HS-27A (cell line): ENCODE measurements around the gene GPALPP1.
"Not testable (repeated sequence)": the region's sequence is repeated elsewhere in the genome, so short reads cannot be mapped to it uniquely, and the experiment has no call there.

ENCODE experiments used
- DNase-seq: peaks from one replicate; pipeline ENCODE4 v3.0.0-alpha.2; 2012; ENCODE audit warnings: low read depth, missing footprints

The GPALPP1 gene

GRCh38 chr13:44989071-44989889 is at the start of gene GPALPP1, which contains the start of gene NUFIP1:
Gene GPALPP1 (plus strand): TSS chr13:44989538. CDS start chr13:44989655, 117 bp downstream.
Gene NUFIP1 (minus strand): TSS chr13:44989471. CDS start chr13:44989436, 35 bp downstream.
- DNase-seq = peak; percentile 74

DNA sequence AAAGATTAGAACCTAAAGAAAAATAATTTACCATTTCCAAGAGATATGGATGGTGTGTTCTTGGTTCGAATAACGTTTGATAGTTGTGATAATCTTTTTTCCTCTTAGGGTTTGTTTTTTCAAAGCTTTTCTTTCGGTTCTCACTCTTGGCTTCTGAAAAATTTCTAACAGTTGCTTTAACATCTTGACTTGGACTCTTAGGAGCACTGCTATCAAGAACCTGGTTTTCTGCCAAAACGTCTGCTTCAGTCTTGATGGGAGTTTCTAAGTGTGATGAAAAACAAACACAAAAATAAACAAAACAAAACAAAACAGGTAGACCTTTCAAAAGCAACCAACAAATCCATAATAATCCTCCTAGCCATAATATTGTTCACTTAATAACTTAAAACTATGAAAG is 45.9 kb upstream of the GPALPP1 start:
- DNase-seq = not testable (repeated sequence)

DNA sequence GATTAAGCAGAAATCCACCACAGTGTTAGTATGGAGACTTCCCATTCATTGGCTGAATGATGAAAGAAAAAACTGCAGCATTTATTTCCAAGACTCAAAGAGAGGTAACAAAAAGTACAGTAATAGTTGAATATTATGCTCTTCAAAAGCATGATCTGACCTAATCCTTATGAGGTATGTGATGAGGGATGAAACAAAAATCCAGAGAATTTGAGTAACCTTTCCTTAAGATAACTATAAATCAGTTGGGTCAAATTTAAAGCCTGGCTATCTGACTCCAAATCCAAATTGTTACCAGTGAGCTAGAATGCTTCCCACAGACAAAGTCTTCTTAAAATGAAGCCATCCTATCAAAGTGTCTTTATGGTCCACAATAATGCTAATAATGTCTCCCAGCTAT is 38.2 kb upstream of the GPALPP1 start:
- DNase-seq = no peak

DNA sequence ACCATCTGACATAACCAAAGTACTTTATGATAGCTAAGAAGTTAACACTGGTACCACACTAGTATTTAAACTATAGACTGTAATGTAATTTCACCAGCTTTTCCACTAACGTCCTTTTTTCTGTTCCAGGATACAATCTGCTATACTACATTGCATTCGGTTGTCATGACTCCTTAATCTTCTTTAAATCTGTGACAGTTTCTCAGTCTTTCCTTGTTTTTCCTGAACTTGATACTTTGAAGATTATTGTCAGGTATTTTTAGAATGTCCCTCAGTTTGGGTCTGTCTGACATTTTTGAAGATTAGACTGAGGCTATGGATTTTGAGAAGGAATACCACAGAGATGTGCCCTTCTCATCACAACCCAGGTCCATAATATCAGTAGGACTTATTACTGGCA is 36.7 kb upstream of the GPALPP1 start:
- DNase-seq = no peak

GRCh38 chr13:44954224-44954623 is 35.1 kb upstream of the GPALPP1 start:
- DNase-seq = no peak

DNA sequence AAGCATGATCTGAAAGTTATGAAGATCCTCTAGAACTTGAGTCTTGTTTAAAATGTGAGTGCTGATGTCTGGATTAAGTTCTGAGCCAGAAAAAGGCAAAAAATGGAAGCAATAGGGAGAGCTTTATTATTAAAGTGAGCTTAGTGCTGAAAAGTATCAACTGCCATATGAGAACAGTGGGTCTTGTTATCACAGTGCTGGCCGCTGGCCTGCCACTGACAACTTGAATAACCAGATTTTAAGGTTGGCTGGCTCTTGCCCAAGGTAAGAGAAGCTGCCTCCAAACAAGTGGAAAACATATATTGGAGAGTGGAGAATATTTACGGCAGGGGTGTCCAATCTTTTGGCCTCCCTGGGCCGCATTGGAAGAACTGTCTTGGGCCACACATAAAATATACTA is 33.9 kb upstream of the GPALPP1 start:
- no peak for DNase-seq

GRCh38 chr13:44961997-44962396 is 27.3 kb upstream of the GPALPP1 start:
- no peak for DNase-seq

DNA sequence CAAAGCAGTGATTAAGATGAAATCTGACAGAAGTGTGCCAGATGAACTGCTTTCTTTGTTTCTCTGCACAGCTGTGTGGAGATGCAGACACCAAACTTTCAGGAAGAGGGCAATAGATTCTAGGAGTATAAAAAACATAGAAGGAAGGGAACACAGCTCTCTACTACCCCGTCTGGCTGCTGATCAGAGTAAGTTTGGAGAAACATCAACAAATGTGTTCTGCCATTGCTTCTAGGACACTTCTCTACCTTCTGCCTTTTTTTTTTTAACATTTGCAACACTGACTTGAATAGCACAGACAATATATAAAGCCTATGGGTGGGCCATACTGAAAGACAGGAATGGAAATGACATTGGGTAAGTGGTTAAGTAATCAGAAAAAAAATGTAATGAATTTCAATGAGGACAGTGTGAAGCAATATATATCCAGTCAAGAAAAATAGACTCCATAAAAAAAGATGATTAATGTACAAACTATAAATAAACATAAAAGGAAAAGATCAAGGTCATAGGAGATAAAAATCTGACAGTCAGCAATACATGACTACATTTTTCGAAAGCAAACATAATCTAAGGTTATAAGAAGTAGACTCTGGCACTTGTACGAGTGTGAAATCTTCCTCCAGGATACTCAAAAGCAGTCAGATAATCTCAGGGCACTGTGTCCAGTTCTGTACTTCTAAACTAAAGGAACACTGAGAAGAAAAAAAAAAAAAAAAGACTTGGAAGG is 21.5 kb upstream of the GPALPP1 start:
- no peak for DNase-seq

- DNase-seq = no peak
Measured at GRCh38 chr13:44968434-44968815, 20.9 kb upstream of the GPALPP1 start.

DNA sequence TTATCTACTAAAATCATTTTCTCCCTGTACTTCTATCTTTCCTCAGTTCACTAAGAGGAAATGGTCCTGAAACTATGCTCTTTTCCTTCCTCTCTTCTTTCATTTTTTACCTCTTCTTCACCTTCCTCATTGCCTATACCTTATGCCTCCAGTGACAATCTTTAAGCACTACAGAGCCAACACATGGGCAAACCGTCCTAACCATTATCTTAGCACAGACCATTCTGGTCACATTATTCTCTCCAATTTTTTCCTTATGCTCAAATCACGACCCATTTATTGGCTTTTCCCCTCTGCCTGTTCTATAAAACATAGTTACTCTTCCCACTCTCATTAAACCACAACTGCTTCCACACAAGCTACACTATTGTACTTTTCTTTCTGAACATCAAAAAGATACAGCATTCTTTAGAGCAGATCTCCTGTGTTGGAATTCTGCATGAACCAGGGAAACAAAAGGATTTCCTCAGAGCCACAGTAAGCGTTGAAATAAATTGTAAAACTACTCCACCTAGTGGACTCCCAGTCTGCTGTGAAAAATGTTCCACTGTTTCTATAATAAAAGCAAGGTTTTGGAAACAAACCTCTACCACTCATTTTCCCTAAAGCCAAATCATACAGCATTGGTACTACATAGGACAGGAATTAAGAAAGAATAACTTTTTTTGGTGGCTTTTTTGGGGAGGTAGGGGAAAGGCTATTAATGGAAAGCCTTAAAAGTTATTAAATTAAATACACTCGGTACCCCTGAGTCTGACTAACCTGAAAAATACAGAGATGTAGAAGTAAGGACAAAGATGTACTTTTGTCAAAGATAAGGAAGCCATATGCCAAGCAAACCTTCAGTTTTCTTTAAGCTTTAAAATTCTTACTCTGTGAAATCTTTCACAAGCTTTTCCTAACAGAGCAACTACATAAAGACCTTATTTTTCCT is 19.5 kb upstream of the GPALPP1 start:
- DNase-seq = no peak

DNA sequence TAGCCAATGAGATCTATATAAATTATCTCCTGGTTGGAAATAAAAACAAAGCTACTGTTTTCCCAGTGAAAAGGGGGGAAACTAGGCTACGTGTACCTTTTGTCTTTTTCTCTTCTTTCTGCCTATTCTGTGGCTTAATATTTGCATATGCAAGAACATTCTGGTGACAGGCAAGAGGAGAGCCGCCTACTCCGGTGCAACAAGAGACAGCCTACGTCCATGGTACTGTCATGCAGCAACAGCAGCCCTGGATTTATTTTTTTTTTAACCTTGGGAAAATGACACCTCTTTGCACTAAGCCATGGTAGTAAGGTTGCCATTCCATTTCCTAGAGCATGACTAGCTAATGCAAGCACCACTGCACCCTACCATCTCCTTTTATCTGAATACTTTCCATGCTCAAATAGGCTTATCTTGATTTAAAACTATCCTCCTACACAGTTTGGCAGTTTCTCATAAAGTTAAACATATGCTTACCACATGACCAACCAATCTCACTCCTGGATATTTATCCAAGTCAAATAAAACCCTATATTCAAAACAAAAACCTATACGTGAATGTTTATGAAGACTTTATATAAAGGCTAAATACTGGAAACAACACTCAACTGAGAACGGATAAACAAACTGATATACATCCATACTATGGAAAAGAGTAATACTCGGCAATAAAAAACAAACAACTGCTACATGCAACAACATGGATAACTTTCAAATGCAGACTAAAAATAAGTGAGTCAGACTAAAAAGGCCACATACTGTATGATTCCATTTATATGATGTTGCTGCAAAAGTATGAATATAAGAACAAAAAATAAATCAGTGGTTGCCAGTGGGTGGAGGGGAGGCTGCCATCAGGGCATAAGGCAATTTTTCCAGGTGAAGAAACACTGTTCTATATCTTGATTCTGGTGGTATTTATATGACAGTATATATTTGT is 17.4 kb upstream of the GPALPP1 start:
- DNase-seq = no peak

- no peak for DNase-seq
Measured at GRCh38 chr13:44972956-44973581, 16.3 kb upstream of the GPALPP1 start.

- no peak for DNase-seq
Measured at GRCh38 chr13:44974056-44974793, 15.1 kb upstream of the GPALPP1 start.

- no peak for DNase-seq
Measured at GRCh38 chr13:44976196-44976595, 13.1 kb upstream of the GPALPP1 start.

DNA sequence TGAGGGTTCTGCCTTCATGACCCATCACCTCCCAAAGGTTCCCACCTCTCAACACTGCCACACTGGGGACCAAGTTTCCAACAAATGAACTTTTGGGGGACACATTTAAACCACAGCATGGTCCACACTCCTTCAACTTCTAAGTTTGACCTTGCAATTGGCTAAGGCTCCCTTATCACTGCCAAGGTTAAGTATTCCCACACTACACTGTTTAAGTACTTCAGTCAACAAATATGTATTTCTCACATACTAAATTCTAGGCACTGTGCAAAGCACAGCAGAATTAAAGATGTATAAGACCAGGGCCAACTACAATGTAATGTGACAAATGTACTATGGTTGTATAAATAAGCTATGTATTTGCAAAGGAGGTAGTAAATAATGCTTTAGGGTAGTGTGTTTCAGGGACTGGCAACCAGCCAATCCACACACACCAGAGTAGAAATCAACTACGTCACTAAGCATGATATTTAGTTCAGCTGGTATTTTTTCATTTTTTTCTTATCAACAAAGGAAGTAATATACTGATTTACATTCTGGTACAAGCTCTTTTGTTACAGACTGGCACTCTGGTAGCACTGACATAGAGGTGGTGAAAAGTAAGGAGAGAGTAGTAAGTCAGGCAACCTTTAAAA is 12.3 kb upstream of the GPALPP1 start:
- no peak for DNase-seq

GRCh38 chr13:44978328-44978727 is 11.0 kb upstream of the GPALPP1 start:
- DNase-seq = no peak

DNA sequence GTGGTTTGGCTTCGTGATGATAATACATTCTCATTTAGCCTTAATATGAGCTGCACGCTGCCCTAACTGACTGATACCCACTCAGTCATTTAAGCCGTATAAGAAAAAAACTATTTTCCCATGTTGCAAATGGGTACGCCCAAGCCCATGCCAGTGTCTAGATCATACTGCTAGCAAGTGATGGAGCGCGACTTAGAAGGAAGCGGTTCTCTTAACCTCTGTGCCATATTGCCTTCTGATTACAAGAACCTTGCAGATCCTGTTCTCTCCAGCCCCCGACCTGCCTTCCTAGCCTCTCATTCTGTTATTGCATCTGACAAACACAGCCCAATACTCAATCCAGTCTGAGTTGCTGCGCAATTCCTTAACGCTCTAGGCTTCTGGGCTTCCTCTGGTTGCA is 603 bp downstream of the GPALPP1 start:
- no peak for DNase-seq

DNA sequence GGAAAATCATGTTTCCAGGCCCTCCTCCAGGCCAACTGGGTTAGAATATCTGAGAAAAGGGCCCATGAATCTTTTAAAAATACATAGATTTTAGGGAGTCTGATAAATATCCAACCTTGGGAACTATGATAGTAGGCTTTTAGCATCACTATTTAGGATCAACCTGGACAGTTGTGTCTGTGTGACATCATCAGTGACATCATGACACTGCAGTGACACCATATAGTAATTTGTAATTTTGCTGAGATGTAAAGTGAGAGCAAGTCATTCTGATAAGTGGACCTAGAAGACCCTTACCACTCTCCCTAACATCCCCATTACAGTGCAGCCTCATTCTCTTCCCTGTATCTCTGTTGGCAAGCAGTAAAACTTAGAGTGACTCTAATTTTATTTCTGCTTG is 14.1 kb downstream of the GPALPP1 start:
- DNase-seq = no peak

DNA sequence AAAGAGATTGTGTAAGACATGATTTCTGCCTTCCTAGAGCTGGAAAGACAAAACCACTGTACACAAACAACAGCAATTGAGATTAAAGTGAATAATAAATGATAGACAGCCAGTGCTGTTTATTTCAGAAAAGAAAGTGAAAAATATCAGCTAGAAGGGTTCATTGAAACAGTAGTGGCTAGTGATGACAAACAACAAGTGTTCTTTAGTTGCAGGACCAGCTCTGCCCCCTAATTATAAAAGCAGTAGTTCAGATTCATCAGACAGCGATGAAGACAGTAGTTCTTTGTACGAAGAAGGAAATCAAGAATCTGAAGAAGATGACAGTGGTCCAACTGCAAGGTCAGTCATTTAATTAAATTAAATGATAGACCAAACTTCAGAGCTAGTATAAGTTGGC is 14.8 kb downstream of the GPALPP1 start:
- DNase-seq = no peak
